ENCODE measurements around the gene TPMT.
"Not testable (repeated sequence)": the region's sequence is repeated elsewhere in the genome, so short reads cannot be mapped to it uniquely, and the experiment has no call there.

Gene TPMT

GRCh38 chr6:18178960-18179615, 24.2 kb upstream of the TPMT start:
- H3K36me3 ChIP-seq (ENCODE audit: control insufficient read depth, insufficient read depth, low read length): peaks cover 4% of the 10 kb centered on the region
- H3K4me3 ChIP-seq (ENCODE audit: low read depth, low read length): no peak overlapping the region
- H3K27ac ChIP-seq (ENCODE audit: low read depth, low read length): no peak overlapping the region
- H3K4me1 ChIP-seq (ENCODE audit: control insufficient read depth, insufficient read depth, low read length): no peaks in the 10 kb centered on the region
- no peaks in the 10 kb centered on the region for H3K9me3 ChIP-seq (ENCODE audit: control insufficient read depth, insufficient read depth, low read depth, low read length)
- no peak overlapping the region for H3K9ac ChIP-seq (ENCODE audit: low read length)
- no peaks in the 10 kb centered on the region for H3K27me3 ChIP-seq (ENCODE audit: control insufficient read depth, insufficient read depth, low read length)

DNA sequence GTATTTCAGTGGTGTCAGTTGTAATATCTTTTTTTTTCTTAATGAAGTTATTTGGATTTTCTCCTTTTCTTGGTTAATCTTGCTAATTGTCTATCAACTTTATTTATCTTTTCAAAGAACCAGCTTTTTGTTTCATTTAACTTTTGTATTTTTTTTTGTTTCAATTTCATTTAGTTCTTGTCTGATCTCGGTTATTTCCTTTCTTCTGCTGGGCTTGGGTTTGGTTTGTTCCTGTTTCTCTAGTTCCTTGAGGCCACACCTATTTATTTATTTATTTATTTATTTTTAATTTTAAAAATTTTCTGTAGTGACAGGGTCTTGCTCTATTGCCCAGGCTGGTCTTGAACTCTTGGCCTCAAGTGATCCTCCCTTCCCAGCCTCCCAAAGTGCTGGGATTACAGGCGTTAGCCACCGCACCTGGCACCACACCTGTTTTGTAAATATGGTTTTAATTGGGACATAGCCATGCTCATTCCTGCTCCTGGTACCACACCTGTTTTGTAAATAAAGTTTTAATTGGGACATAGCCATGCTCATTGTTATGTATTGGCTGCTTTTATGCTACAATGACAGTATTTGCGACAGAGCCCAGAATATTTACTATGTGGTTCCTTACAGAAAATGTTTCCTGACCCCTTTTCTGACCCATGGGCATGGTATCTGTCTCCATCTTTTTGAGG, 22.5 kb upstream of the TPMT start:
- peaks cover 4% of the 10 kb centered on the region for H3K36me3 ChIP-seq (ENCODE audit: control insufficient read depth, insufficient read depth, low read length)
- no peaks in the 10 kb centered on the region for H3K27me3 ChIP-seq (ENCODE audit: control insufficient read depth, insufficient read depth, low read length)
- no peaks in the 10 kb centered on the region for H3K4me1 ChIP-seq (ENCODE audit: control insufficient read depth, insufficient read depth, low read length)
- H3K4me3 ChIP-seq (ENCODE audit: low read depth, low read length): no peak overlapping the region
- H3K9ac ChIP-seq (ENCODE audit: low read length): no peak overlapping the region
- no peak overlapping the region for H3K27ac ChIP-seq (ENCODE audit: low read depth, low read length)
- no peaks in the 10 kb centered on the region for H3K9me3 ChIP-seq (ENCODE audit: control insufficient read depth, insufficient read depth, low read depth, low read length)

- H3K27me3 ChIP-seq (ENCODE audit: control insufficient read depth, insufficient read depth, low read length); H3K36me3 ChIP-seq (ENCODE audit: control insufficient read depth, insufficient read depth, low read length); H3K9ac ChIP-seq (ENCODE audit: low read length); H3K27ac ChIP-seq (ENCODE audit: low read depth, low read length); H3K4me1 ChIP-seq (ENCODE audit: control insufficient read depth, insufficient read depth, low read length); H3K9me3 ChIP-seq (ENCODE audit: control insufficient read depth, insufficient read depth, low read depth, low read length); H3K4me3 ChIP-seq (ENCODE audit: low read depth, low read length): not testable (repeated sequence)
Observed at GRCh38 chr6:18176198-18176597, 21.3 kb upstream of the TPMT start.

DNA sequence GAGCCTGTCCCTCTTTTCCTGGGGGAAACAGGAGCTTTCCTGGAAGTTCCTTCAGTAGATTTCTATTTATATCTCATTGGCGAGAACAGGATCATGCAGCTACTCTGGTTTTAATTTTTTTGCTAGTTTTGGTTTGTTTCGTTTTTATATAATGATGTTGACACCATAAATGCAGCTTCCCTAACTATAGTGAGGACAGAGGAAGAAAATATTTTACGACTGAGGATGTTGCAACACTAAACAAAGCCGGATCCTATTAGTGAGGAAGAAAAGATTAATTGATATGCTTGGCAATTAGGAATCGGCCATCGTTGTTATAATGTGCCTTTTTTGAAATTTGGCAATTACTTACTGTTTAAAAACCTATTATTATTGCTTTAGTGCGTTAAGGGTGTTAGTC, 17.0 kb upstream of the TPMT start:
- peaks cover 28% of the 10 kb centered on the region for H3K36me3 ChIP-seq (ENCODE audit: control insufficient read depth, insufficient read depth, low read length)
- H3K9ac ChIP-seq (ENCODE audit: low read length): no peak overlapping the region
- H3K27me3 ChIP-seq (ENCODE audit: control insufficient read depth, insufficient read depth, low read length): no peaks in the 10 kb centered on the region

GRCh38 chr6:18168264-18168663, 13.4 kb upstream of the TPMT start:
- H3K4me3 ChIP-seq (ENCODE audit: low read depth, low read length): no peak overlapping the region
- peaks cover 9% of the 10 kb centered on the region for H3K9me3 ChIP-seq (ENCODE audit: control insufficient read depth, insufficient read depth, low read depth, low read length)
- no peaks in the 10 kb centered on the region for H3K27me3 ChIP-seq (ENCODE audit: control insufficient read depth, insufficient read depth, low read length)
- H3K4me1 ChIP-seq (ENCODE audit: control insufficient read depth, insufficient read depth, low read length): no peaks in the 10 kb centered on the region
- H3K27ac ChIP-seq (ENCODE audit: low read depth, low read length): no peak overlapping the region
- no peak overlapping the region for H3K9ac ChIP-seq (ENCODE audit: low read length)
- H3K36me3 ChIP-seq (ENCODE audit: control insufficient read depth, insufficient read depth, low read length): peaks cover 37% of the 10 kb centered on the region

More for the DNA sequence above, 17.0 kb upstream of the TPMT start:
- no peak overlapping the region for H3K4me3 ChIP-seq (ENCODE audit: low read depth, low read length)
- peaks cover 9% of the 10 kb centered on the region for H3K9me3 ChIP-seq (ENCODE audit: control insufficient read depth, insufficient read depth, low read depth, low read length)
- H3K27ac ChIP-seq (ENCODE audit: low read depth, low read length): no peak overlapping the region
- H3K4me1 ChIP-seq (ENCODE audit: control insufficient read depth, insufficient read depth, low read length): no peaks in the 10 kb centered on the region

DNA sequence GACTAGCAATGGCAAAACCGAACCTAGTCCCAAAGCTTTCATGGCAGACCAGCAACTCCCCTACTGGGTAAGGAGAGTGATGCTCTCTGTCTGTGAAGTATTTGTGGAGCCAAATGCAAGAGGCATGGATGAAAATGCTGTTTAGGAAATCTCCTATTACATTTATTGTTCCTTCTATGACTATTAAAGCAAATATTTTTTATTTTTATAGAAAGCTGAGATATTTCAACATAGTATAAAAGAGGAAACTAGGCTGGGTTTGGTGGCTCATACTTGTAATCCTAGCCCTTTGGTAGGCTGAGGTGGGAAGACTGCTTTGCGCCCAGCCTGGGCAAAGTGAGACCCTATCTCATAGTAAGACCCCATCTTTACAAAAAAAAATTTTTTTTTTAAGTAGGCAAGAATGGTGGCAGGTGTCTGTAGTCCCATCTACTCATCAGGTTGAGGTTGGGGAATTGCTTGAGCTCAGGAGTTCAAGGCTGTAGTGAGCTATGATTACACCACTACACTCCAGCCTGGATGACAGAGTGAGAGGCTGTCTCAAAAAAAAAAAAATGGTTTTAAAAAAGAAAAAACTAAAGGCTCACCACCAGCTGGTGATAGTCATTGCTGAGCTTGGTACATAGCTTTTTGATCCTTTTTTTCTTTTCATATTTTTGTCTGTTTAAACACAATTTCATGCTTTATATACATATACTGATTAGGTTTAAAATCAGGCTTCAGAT, 11.6 kb upstream of the TPMT start:
- peaks cover 48% of the 10 kb centered on the region for H3K36me3 ChIP-seq (ENCODE audit: control insufficient read depth, insufficient read depth, low read length)
- no peak overlapping the region for H3K27ac ChIP-seq (ENCODE audit: low read depth, low read length)

GRCh38 chr6:18165751-18166150, 10.9 kb upstream of the TPMT start:
- Histone ChIP-seq H3K4me3 (ENCODE audit: low read depth, low read length) (no peak overlapping the region), H3K27ac (ENCODE audit: low read depth, low read length) (no peak overlapping the region), H3K36me3 (ENCODE audit: control insufficient read depth, insufficient read depth, low read length) (peaks cover 51% of the 10 kb centered on the region)

More for the DNA sequence above, 11.6 kb upstream of the TPMT start:
- H3K4me3 ChIP-seq (ENCODE audit: low read depth, low read length): no peak overlapping the region
- H3K9ac ChIP-seq (ENCODE audit: low read length): no peak overlapping the region
- no peaks in the 10 kb centered on the region for H3K27me3 ChIP-seq (ENCODE audit: control insufficient read depth, insufficient read depth, low read length)
- peaks cover 9% of the 10 kb centered on the region for H3K9me3 ChIP-seq (ENCODE audit: control insufficient read depth, insufficient read depth, low read depth, low read length)
- no peaks in the 10 kb centered on the region for H3K4me1 ChIP-seq (ENCODE audit: control insufficient read depth, insufficient read depth, low read length)

DNA sequence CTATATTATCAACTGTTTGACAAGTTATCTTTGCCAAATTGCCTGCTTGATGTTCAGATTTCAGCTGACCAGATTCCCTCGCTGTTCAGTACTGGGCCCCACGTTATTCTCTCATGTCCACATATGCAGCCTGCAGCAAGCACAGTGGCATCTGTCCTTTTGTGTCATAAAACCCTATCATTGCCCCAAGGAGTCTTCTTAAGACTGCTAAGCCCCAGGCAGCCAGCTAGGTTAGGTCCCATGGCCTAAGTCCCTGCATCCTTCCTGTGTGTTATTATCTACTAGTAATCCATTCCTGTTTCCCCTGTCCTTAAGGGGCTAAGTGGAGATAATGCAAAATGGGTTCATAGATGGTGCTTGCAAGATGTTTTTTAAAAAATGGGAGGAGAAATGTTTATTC, 7.5 kb upstream of the TPMT start:
- Histone ChIP-seq H3K4me1 (ENCODE audit: control insufficient read depth, insufficient read depth, low read length) (no peaks in the 10 kb centered on the region), H3K27ac (ENCODE audit: low read depth, low read length) (no peak overlapping the region), H3K4me3 (ENCODE audit: low read depth, low read length) (no peak overlapping the region), H3K9me3 (ENCODE audit: control insufficient read depth, insufficient read depth, low read depth, low read length) (no peaks in the 10 kb centered on the region), H3K27me3 (ENCODE audit: control insufficient read depth, insufficient read depth, low read length) (no peaks in the 10 kb centered on the region), H3K36me3 (ENCODE audit: control insufficient read depth, insufficient read depth, low read length) (peaks cover 40% of the 10 kb centered on the region), H3K9ac (ENCODE audit: low read length) (no peak overlapping the region)

More at GRCh38 chr6:18165751-18166150, 10.9 kb upstream of the TPMT start:
- no peaks in the 10 kb centered on the region for H3K27me3 ChIP-seq (ENCODE audit: control insufficient read depth, insufficient read depth, low read length)
- no peaks in the 10 kb centered on the region for H3K4me1 ChIP-seq (ENCODE audit: control insufficient read depth, insufficient read depth, low read length)
- H3K9me3 ChIP-seq (ENCODE audit: control insufficient read depth, insufficient read depth, low read depth, low read length): peaks cover 9% of the 10 kb centered on the region
- no peak overlapping the region for H3K9ac ChIP-seq (ENCODE audit: low read length)

DNA sequence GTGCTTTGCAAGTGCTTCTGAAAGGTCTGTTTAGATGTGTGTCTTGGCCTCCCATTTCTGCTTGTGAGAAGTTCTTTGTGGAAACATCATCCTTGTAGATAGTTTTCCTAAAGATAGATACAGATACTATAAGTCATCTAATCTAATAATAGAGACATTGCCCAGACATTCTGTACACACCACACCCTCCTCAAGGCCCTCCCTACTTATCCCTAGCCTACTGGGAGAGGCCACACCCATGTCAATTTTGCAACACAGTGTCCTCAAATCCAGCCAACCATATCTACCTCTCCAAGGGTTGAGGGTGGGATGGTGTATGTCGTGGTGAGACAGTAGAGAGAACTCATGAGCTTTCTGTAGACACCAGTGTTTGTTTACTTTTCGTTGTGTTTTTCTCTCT, 6.6 kb upstream of the TPMT start:
- Histone ChIP-seq H3K9ac (ENCODE audit: low read length) (no peak overlapping the region), H3K27ac (ENCODE audit: low read depth, low read length) (no peak overlapping the region), H3K4me1 (ENCODE audit: control insufficient read depth, insufficient read depth, low read length) (no peaks in the 10 kb centered on the region), H3K4me3 (ENCODE audit: low read depth, low read length) (no peak overlapping the region), H3K36me3 (ENCODE audit: control insufficient read depth, insufficient read depth, low read length) (peaks cover 34% of the 10 kb centered on the region), H3K27me3 (ENCODE audit: control insufficient read depth, insufficient read depth, low read length) (no peaks in the 10 kb centered on the region), H3K9me3 (ENCODE audit: control insufficient read depth, insufficient read depth, low read depth, low read length) (no peaks in the 10 kb centered on the region)

- Histone ChIP-seq H3K27me3 (ENCODE audit: control insufficient read depth, insufficient read depth, low read length) (no peaks in the 10 kb centered on the region), H3K9ac (ENCODE audit: low read length) (no peak overlapping the region), H3K36me3 (ENCODE audit: control insufficient read depth, insufficient read depth, low read length) (peaks cover 31% of the 10 kb centered on the region), H3K27ac (ENCODE audit: low read depth, low read length) (no peak overlapping the region), H3K9me3 (ENCODE audit: control insufficient read depth, insufficient read depth, low read depth, low read length) (no peaks in the 10 kb centered on the region), H3K4me3 (ENCODE audit: low read depth, low read length) (no peak overlapping the region), H3K4me1 (ENCODE audit: control insufficient read depth, insufficient read depth, low read length) (peaks cover 3% of the 10 kb centered on the region; the same call in 1 of the 2 replicates)
Observed at GRCh38 chr6:18160911-18161310, 6.0 kb upstream of the TPMT start.

GRCh38 chr6:18155864-18156421, 1.1 kb upstream of the TPMT start:
- Histone ChIP-seq H3K4me1 (ENCODE audit: control insufficient read depth, insufficient read depth, low read length) (peaks cover 16% of the 10 kb centered on the region), H3K9ac (ENCODE audit: low read length) (peak overlapping the region; percentile 76), H3K36me3 (ENCODE audit: control insufficient read depth, insufficient read depth, low read length) (peaks cover 6% of the 10 kb centered on the region), H3K27me3 (ENCODE audit: control insufficient read depth, insufficient read depth, low read length) (no peaks in the 10 kb centered on the region), H3K9me3 (ENCODE audit: control insufficient read depth, insufficient read depth, low read depth, low read length) (no peaks in the 10 kb centered on the region), H3K4me3 (ENCODE audit: low read depth, low read length) (peak overlapping the region; percentile 95), H3K27ac (ENCODE audit: low read depth, low read length) (no peak overlapping the region)
